Esophagus squamous epithelium (tissue), 5 donors: ENCODE measurements around the gene SCYGR8. TPM values are rescaled to one million over a fixed set of nuclear protein-coding genes. Genes with fewer than 3 reads are reported as not detected.
A peak's percentile ranks its signal among the peaks of the same experiment; 100 is the strongest.
"Not testable (repeated sequence)": the region's sequence is repeated elsewhere in the genome, so short reads cannot be mapped to it uniquely, and the experiment has no call there.

Experiments used
- DNase-seq: peaks from one replicate; lab custom pipeline; 2025; lab: John Stamatoyannopoulos, UW
- H3K27ac ChIP-seq, 4 donors: fragments of 200-600 bp; sonication (generic); one replicate each; pipeline ENCODE4 v1.5.1; 2016 to 2019; ENCODE audit warnings: mild to moderate bottlenecking in 1 of 4
- H3K27me3 ChIP-seq, 4 donors: fragments of 200-600 bp; sonication (generic); 1 replicate in 3 of 4; 2 replicates in 1 of 4; pipeline versions ENCODE4 v1.5.1 to v1.6.0; 2017 to 2021; ENCODE audit warnings: antibody characterized with exemption in 1 of 4
- H3K36me3 ChIP-seq, 3 donors: fragments of 200-600 bp; sonication (generic); one replicate each; pipeline ENCODE4 v1.5.1; 2016 to 2019
- H3K4me1 ChIP-seq, 3 donors: fragments of 200-600 bp; sonication (generic); one replicate each; pipeline ENCODE4 v1.5.1; 2017 to 2019
- H3K4me3 ChIP-seq, 4 donors: fragments of 200-600 bp; sonication (generic); 1 replicate in 3 of 4; 2 replicates in 1 of 4; pipeline ENCODE4 v1.5.1; 2016 to 2019; ENCODE audit warnings: mild to moderate bottlenecking in 2 of 4, moderate library complexity in 1 of 4
- H3K9me3 ChIP-seq, 3 donors: fragments of 200-600 bp; sonication (generic); one replicate each; pipeline ENCODE4 v1.5.1; 2016 to 2019
- CTCF ChIP-seq, 6 experiments: fragments of 450-650 bp in 4 of 6; fragments of 200-600 bp in 2 of 6; sonication (generic) in 2 of 6; IDR thresholded peaks; one replicate each; pipeline ENCODE4 v1.5.1; 2016 to 2019; ENCODE audit warnings: antibody characterized with exemption in 6 of 6, mild to moderate bottlenecking in 4 of 6, moderate library complexity in 4 of 6
- POLR2A ChIP-seq, 4 donors: fragments of 450-650 bp; IDR thresholded peaks; one replicate each; pipeline ENCODE4 v1.6.1; 2017; ENCODE audit warnings: antibody characterized with exemption in 4 of 4, mild to moderate bottlenecking in 4 of 4, moderate library complexity in 3 of 4
- WGBS, 2 donors: methylation state at CpG; one replicate each; pipeline ENCODE4 v1.1.5; 2018; 5-methylcytosine and 5-hydroxymethylcytosine counted together
- intact Hi-C: fragments of 100-400 bp; cut with DNase I; formaldehyde crosslinking; loops from one replicate; pipeline ENCODE4 v1.15.0; 2022
- total RNA-seq, 4 donors: library from RNA; depleted of rRNA; stranded (reverse); fragments of >200 nt; gene quantifications; one replicate each; pipeline ENCODE4 v1.1.0, GENCODE V29; 2016
- donor health status: DM: yes; HTN: yes; CAD: no.

Gene SCYGR8
- total RNA-seq, 4 donors from 2014 or later, result not detected

- intact Hi-C loops, result no loop called here
Observed at GRCh38 chr2:227728035-227728434, 17.7 kb upstream of the SCYGR8 start, which contains the start of gene SCYGR7. Gene SCYGR7, plus strand, starts transcription at chr2:227728335. Its CDS starts 0 bp downstream, at chr2:227728335.

GRCh38 chr2:227739351-227739750, 6.3 kb upstream of the SCYGR8 start:
- no peak for DNase-seq

More at GRCh38 chr2:227728035-227728434, 17.7 kb upstream of the SCYGR8 start, which contains the start of gene SCYGR7:
- Histone ChIP-seq H3K36me3 (no peaks in the 10 kb centered on the region), H3K4me1 (no peaks in the 10 kb centered on the region), H3K9me3 (no peaks in the 10 kb centered on the region), H3K27ac (no peak within 1 kb of the TSS), H3K27me3 (peaks cover 0 to 26% (median 0%) of the 10 kb centered on the region in 4 donors), H3K4me3 (no peak within 1 kb of the TSS)
- TF ChIP-seq POLR2A (IDR thresholded peaks at IDR 0.05), result no peak
- no peak for TF ChIP-seq CTCF (IDR thresholded peaks at IDR 0.05)
- WGBS, 2 donors, result 81 to 88% methylated on average over 2 to 3 of the region's 5 CpGs
- DNase-seq, result no peak

GRCh38 chr2:227740705-227741104, 5.0 kb upstream of the SCYGR8 start:
- DNase-seq, H3K27ac ChIP-seq, H3K9me3 ChIP-seq, H3K4me1 ChIP-seq, H3K27me3 ChIP-seq, intact Hi-C loops, H3K4me3 ChIP-seq, H3K36me3 ChIP-seq: not testable (repeated sequence)
- 70 to 74% methylated on average over 7 of the region's 7 CpGs for WGBS, 2 donors

More at GRCh38 chr2:227739351-227739750, 6.3 kb upstream of the SCYGR8 start:
- no peaks in the 10 kb centered on the region for H3K9me3 ChIP-seq
- H3K36me3 ChIP-seq, result no peaks in the 10 kb centered on the region
- no peak for TF ChIP-seq CTCF (IDR thresholded peaks at IDR 0.05)
- no peak for TF ChIP-seq POLR2A (IDR thresholded peaks at IDR 0.05)
- no peak overlapping the region for H3K4me3 ChIP-seq
- no peaks in the 10 kb centered on the region for H3K4me1 ChIP-seq
- no peak overlapping the region for H3K27ac ChIP-seq
- WGBS, 2 donors, result 74 to 75% methylated on average over 14 of the region's 14 CpGs
- intact Hi-C loops, result no loop called here
- no peaks in the 10 kb centered on the region for H3K27me3 ChIP-seq

- H3K9me3 ChIP-seq, result no peaks in the 10 kb centered on the region
- WGBS, 2 donors, result 59 to 73% methylated on average over 6 of the region's 6 CpGs
- intact Hi-C loops, result no loop called here
Observed at GRCh38 chr2:227748079-227748478, 2.4 kb downstream of the SCYGR8 start.

GRCh38 chr2:227756261-227756660, 10.6 kb downstream of the SCYGR8 start:
- H3K4me1 ChIP-seq, result peaks cover 0 to 14% (median 0%) of the 10 kb centered on the region in 3 donors
- H3K36me3 ChIP-seq, H3K4me3 ChIP-seq, DNase-seq, H3K27ac ChIP-seq, H3K27me3 ChIP-seq, H3K9me3 ChIP-seq, intact Hi-C loops: not testable (repeated sequence)
- 53 to 69% methylated on average over 4 of the region's 4 CpGs for WGBS, 2 donors

More at GRCh38 chr2:227748079-227748478, 2.4 kb downstream of the SCYGR8 start:
- no peaks in the 10 kb centered on the region for H3K4me1 ChIP-seq
- no peaks in the 10 kb centered on the region for H3K27me3 ChIP-seq
- no peak overlapping the region for H3K4me3 ChIP-seq
- no peak for TF ChIP-seq POLR2A (IDR thresholded peaks at IDR 0.05)
- TF ChIP-seq CTCF (IDR thresholded peaks at IDR 0.05), result peak in 2 of 6 experiments; percentile 7 to 34
- H3K36me3 ChIP-seq, result no peaks in the 10 kb centered on the region
- no peak overlapping the region for H3K27ac ChIP-seq
- DNase-seq, result no peak

- Histone ChIP-seq H3K9me3 (no peaks in the 10 kb centered on the region), H3K27me3 (no peaks in the 10 kb centered on the region), H3K4me1 (peaks cover 0 to 14% (median 0%) of the 10 kb centered on the region in 3 donors), H3K4me3 (no peak overlapping the region), H3K27ac (peak overlapping the region in 2 of 4 donors; percentile 55 to 71), H3K36me3 (no peaks in the 10 kb centered on the region)
- intact Hi-C loops, result loop anchor here (10.0 kb wide), 2 partner anchors 105 to 355 kb away; no protein-coding TSS in a partner anchor
- TF ChIP-seq CTCF (IDR thresholded peaks at IDR 0.05) (no peak), POLR2A (IDR thresholded peaks at IDR 0.05) (no peak)
- DNase-seq, result no peak
- WGBS, 2 donors, result 44 to 50% methylated on average over 13 of the region's 13 CpGs
Observed at GRCh38 chr2:227759411-227760118, 13.9 kb downstream of the SCYGR8 start.
